Smooth muscle cell (in vitro differentiated cells): ENCODE measurements around the gene TBC1D22A. TPM values are rescaled to one million over a fixed set of nuclear protein-coding genes. Genes with fewer than 3 reads are reported as not detected.
A peak's percentile ranks its signal among the peaks of the same experiment; 100 is the strongest.
"Not testable (repeated sequence)": the region's sequence is repeated elsewhere in the genome, so short reads cannot be mapped to it uniquely, and the experiment has no call there.

Experiments
- DNase-seq: peaks from one replicate; lab custom pipeline; 2025; ENCODE audit not compliant: unreplicated experiment; lab: John Stamatoyannopoulos, UW
- H2AFZ ChIP-seq: fragments of 200-600 bp; sonication (generic); 2 replicates; pipeline ENCODE4 v1.6.0; 2016; ENCODE audit warnings: antibody characterized with exemption, low read depth, mild to moderate bottlenecking
- H3F3A ChIP-seq: fragments of 200-600 bp; sonication (generic); 2 replicates; pipeline ENCODE4 v1.6.0; 2017; ENCODE audit warnings: antibody characterized with exemption, low read depth
- H3K27ac ChIP-seq: fragments of 200-600 bp; sonication (generic); 2 replicates; pipeline ENCODE4 v1.5.1; 2016; ENCODE audit warnings: low read depth, mild to moderate bottlenecking
- H3K27me3 ChIP-seq: fragments of 200-600 bp; sonication (generic); 2 replicates; pipeline ENCODE4 v1.6.1; 2016; ENCODE audit warnings: low read depth, mild to moderate bottlenecking
- H3K36me3 ChIP-seq: fragments of 200-600 bp; sonication (generic); 2 replicates; pipeline ENCODE4 v1.5.1; 2016; ENCODE audit warnings: low read depth
- H3K4me1 ChIP-seq: fragments of 200-600 bp; sonication (generic); 2 replicates; pipeline ENCODE4 v1.5.1; 2016; ENCODE audit warnings: low read depth
- H3K4me2 ChIP-seq: fragments of 200-600 bp; sonication (generic); 2 replicates; pipeline ENCODE4 v1.6.0; 2016; ENCODE audit warnings: mild to moderate bottlenecking
- H3K4me3 ChIP-seq: fragments of 200-600 bp; sonication (generic); 2 replicates; pipeline ENCODE4 v1.5.1; 2016; ENCODE audit warnings: mild to moderate bottlenecking
- H3K79me2 ChIP-seq: fragments of 200-600 bp; sonication (generic); 2 replicates; pipeline ENCODE4 v1.6.0; 2016; ENCODE audit warnings: low read depth, mild to moderate bottlenecking
- H3K9ac ChIP-seq: fragments of 200-600 bp; sonication (generic); 2 replicates; pipeline ENCODE4 v1.6.0; 2016; ENCODE audit warnings: low read depth
- H3K9me3 ChIP-seq: fragments of 200-600 bp; sonication (generic); replicated peaks from 2 replicates; pipeline ENCODE4 v1.5.1; 2016; ENCODE audit warnings: low read depth
- H4K20me1 ChIP-seq: fragments of 200-600 bp; sonication (generic); 2 replicates; pipeline ENCODE4 v1.6.0; 2016; ENCODE audit warnings: low read depth
- CTCF ChIP-seq: fragments of 200-600 bp; sonication (generic); IDR thresholded peaks from 2 replicates; pipeline ENCODE4 v1.5.1; 2017; ENCODE audit warnings: borderline replicate concordance, mild to moderate bottlenecking, antibody characterized with exemption; ENCODE audit not compliant: insufficient read depth, poor library complexity, severe bottlenecking
- WGBS: methylation state at CpG from one replicate; pipeline ENCODE4 v1.1.7; 2016; ENCODE audit warnings: low lambda C conversion rate; 5-methylcytosine and 5-hydroxymethylcytosine counted together
- polyA plus RNA-seq: library from polyadenylated mRNA; unstranded; fragments of >200 nt; fragmentation: Nextera tagmentation; extraction: Ambion mirVana; gene quantifications from 2 replicates; pipeline ENCODE4 v1.2.1, GENCODE V29; 2016
- total RNA-seq: library from RNA; depleted of rRNA; stranded (reverse); fragments of >200 nt; gene quantifications from 2 replicates; pipeline ENCODE4 v1.2.3, GENCODE V29; 2014

TBC1D22A gene
- total and polyA plus RNA-seq, 2 experiments from 2014 or later = 12.5 to 14.4 TPM

- Histone ChIP-seq H3K36me3 (no peaks in the 10 kb centered on the region), H3K9me3 (no peaks in the 10 kb centered on the region), H3K9ac (no peak overlapping the region), H4K20me1 (peaks cover 73% of the 10 kb centered on the region), H3K4me1 (peaks cover 5% of the 10 kb centered on the region), H3F3A (no peaks in the 10 kb centered on the region), H3K4me3 (no peak overlapping the region), H2AFZ (no peak overlapping the region), H3K79me2 (peaks cover 24% of the 10 kb centered on the region), H3K4me2 (no peak overlapping the region), H3K27ac (peak overlapping the region; percentile 65), H3K27me3 (no peaks in the 10 kb centered on the region)
- WGBS = 74% methylated on average over 15 of the region's 15 CpGs
- no peak for DNase-seq
- TF ChIP-seq CTCF = no peak
Measured at GRCh38 chr22:46815896-46816731, 53.7 kb downstream of the TBC1D22A start.

GRCh38 chr22:46817390-46817789, 54.9 kb downstream of the TBC1D22A start:
- H3K9me3 ChIP-seq, H3K4me2 ChIP-seq, H3K27ac ChIP-seq, H3K9ac ChIP-seq, H2AFZ ChIP-seq, H3K27me3 ChIP-seq, H3K36me3 ChIP-seq, H3K4me1 ChIP-seq, DNase-seq, H3K4me3 ChIP-seq, H3F3A ChIP-seq: not testable (repeated sequence)
- Histone ChIP-seq H3K79me2 (peaks cover 24% of the 10 kb centered on the region), H4K20me1 (peaks cover 80% of the 10 kb centered on the region)
- WGBS = 97% methylated on average over 4 of the region's 4 CpGs

- Histone ChIP-seq H3K27me3 (no peaks in the 10 kb centered on the region), H3K36me3 (no peaks in the 10 kb centered on the region), H3F3A (no peaks in the 10 kb centered on the region), H4K20me1 (peaks cover 53% of the 10 kb centered on the region), H3K9ac (no peak overlapping the region), H3K4me2 (no peak overlapping the region), H3K27ac (no peak overlapping the region), H3K9me3 (no peaks in the 10 kb centered on the region), H3K4me1 (no peaks in the 10 kb centered on the region), H3K79me2 (peaks cover 11% of the 10 kb centered on the region), H3K4me3 (no peak overlapping the region), H2AFZ (no peak overlapping the region)
- 97% methylated on average over 8 of the region's 8 CpGs for WGBS
- no peak for DNase-seq
- no peak for TF ChIP-seq CTCF
Measured at GRCh38 chr22:46823248-46823647, 60.8 kb downstream of the TBC1D22A start.

GRCh38 chr22:46823654-46824053, 61.2 kb downstream of the TBC1D22A start:
- WGBS = 97% methylated on average over 13 of the region's 13 CpGs
- no peak overlapping the region for H3K27ac ChIP-seq
- no peak for DNase-seq
- H3F3A ChIP-seq = no peaks in the 10 kb centered on the region
- peaks cover 8% of the 10 kb centered on the region for H3K79me2 ChIP-seq
- H3K4me3 ChIP-seq = no peak overlapping the region
- H3K4me1 ChIP-seq = no peaks in the 10 kb centered on the region
- no peaks in the 10 kb centered on the region for H3K36me3 ChIP-seq
- H4K20me1 ChIP-seq = peaks cover 55% of the 10 kb centered on the region
- H3K9me3 ChIP-seq = no peaks in the 10 kb centered on the region
- H2AFZ ChIP-seq = no peak overlapping the region
- no peak overlapping the region for H3K9ac ChIP-seq
- TF ChIP-seq CTCF = no peak
- no peaks in the 10 kb centered on the region for H3K27me3 ChIP-seq
- no peak overlapping the region for H3K4me2 ChIP-seq
